Uterus (tissue), 4 donors: ENCODE results near the gene LMCD1. TPM values are rescaled to one million over a fixed set of nuclear protein-coding genes. Genes with fewer than 3 reads are reported as not detected.

Source experiments
- DNase-seq, 2 donors: peaks; one replicate each; pipeline ENCODE4 v3.0.0-alpha.2; 2019 to 2020
- H3K27ac ChIP-seq, 2 donors: fragments of 200-600 bp; sonication (generic); 1 replicate in 1 of 2; 2 replicates in 1 of 2; pipeline ENCODE4 v1.5.1; 2016 to 2018
- H3K27me3 ChIP-seq, 2 donors: fragments of 200-600 bp; sonication (generic); one replicate each; pipeline ENCODE4 v1.5.1; 2018 to 2019; ENCODE audit warnings: control low read depth in 1 of 2
- H3K36me3 ChIP-seq, 2 donors: fragments of 200-600 bp; sonication (generic); one replicate each; pipeline ENCODE4 v1.5.1; 2019; ENCODE audit warnings: control low read depth in 1 of 2
- H3K4me1 ChIP-seq, 2 donors: fragments of 200-600 bp; sonication (generic); one replicate each; pipeline ENCODE4 v1.5.1; 2018 to 2019; ENCODE audit warnings: control low read depth in 1 of 2
- H3K4me3 ChIP-seq, 2 donors: fragments of 200-600 bp; sonication (generic); 1 replicate in 1 of 2; 2 replicates in 1 of 2; pipeline ENCODE4 v1.5.1; 2018 to 2019; ENCODE audit warnings: mild to moderate bottlenecking in 1 of 2
- H3K9me3 ChIP-seq, 2 donors: fragments of 200-600 bp; sonication (generic); one replicate each; pipeline ENCODE4 v1.5.1; 2019; ENCODE audit warnings: control low read depth in 1 of 2
- CTCF ChIP-seq, 4 experiments: fragments of 200-600 bp in 2 of 4; fragments of 450-650 bp in 2 of 4; sonication (generic) in 2 of 4; IDR thresholded peaks; one replicate each; pipeline ENCODE4 v1.5.1; 2016 to 2019; ENCODE audit warnings: antibody characterized with exemption in 4 of 4, mild to moderate bottlenecking in 2 of 4, moderate library complexity in 1 of 4
- POLR2A ChIP-seq, 2 donors: fragments of 450-650 bp; IDR thresholded peaks; one replicate each; pipeline ENCODE4 v1.6.1; 2016; ENCODE audit warnings: antibody characterized with exemption in 2 of 2, mild to moderate bottlenecking in 1 of 2, moderate library complexity in 1 of 2
- intact Hi-C: fragments of 100-400 bp; cut with DNase I; formaldehyde crosslinking; loops from one replicate; pipeline ENCODE4 v1.15.1; 2023; ENCODE audit warnings: low total_unique reads
- total RNA-seq, 4 donors: library from RNA; depleted of rRNA in 3 of 4; stranded (reverse); fragments of >200 nt in 3 of 4; gene quantifications; one replicate each; pipeline versions ENCODE4 v1.1.0 to v1.2.4, GENCODE V29; 2014 to 2023
- donor health status: DM: yes; HTN: yes; CAD: no.

Gene LMCD1
- total RNA-seq, 4 donors from 2014 or later = 70.9 to 163 (median 115) TPM

GRCh38 chr3:8497582-8497981 lies 4.0 kb upstream of the LMCD1 start:
- TF ChIP-seq POLR2A (IDR thresholded peaks at IDR 0.05) (no peak), CTCF (IDR thresholded peaks at IDR 0.05) (no peak)
- no peaks in the 10 kb centered on the region for H3K4me1 ChIP-seq
- no peaks in the 10 kb centered on the region for H3K36me3 ChIP-seq
- intact Hi-C loops = no loop called here
- no peaks in the 10 kb centered on the region for H3K9me3 ChIP-seq
- no peak overlapping the region for H3K4me3 ChIP-seq
- no peak overlapping the region for H3K27ac ChIP-seq
- no peaks in the 10 kb centered on the region for H3K27me3 ChIP-seq
- DNase-seq = no peak

DNA sequence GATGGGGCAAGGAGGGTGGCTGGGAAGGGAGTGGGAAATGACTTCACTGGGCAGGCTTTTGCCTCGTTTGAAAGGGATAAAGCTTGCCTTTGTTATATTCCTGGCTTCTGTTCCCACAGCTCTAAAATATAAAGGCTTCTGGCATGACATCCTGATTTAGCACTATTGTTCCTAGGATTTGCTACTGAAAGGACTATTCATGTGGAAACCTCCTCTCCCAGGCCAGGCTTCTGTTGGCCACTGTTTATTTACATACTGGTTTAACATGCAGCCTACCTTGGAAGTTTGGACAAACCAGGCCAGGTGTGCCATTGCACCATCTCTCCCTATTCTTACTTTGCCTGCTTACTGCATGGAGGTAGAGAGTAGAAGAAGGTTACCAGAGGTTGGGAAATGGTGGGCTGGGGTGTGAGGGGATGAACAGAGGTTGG lies 2.4 kb upstream of the LMCD1 start:
- H3K27ac ChIP-seq = peak overlapping the region; percentile 44 to 95
- intact Hi-C loops = no loop called here
- H3K4me3 ChIP-seq = no peak overlapping the region
- TF ChIP-seq POLR2A (IDR thresholded peaks at IDR 0.05) = no peak
- TF ChIP-seq CTCF (IDR thresholded peaks at IDR 0.05) = no peak
- H3K4me1 ChIP-seq = no peaks in the 10 kb centered on the region
- no peak for DNase-seq
- no peaks in the 10 kb centered on the region for H3K36me3 ChIP-seq
- no peaks in the 10 kb centered on the region for H3K27me3 ChIP-seq
- no peaks in the 10 kb centered on the region for H3K9me3 ChIP-seq

DNA sequence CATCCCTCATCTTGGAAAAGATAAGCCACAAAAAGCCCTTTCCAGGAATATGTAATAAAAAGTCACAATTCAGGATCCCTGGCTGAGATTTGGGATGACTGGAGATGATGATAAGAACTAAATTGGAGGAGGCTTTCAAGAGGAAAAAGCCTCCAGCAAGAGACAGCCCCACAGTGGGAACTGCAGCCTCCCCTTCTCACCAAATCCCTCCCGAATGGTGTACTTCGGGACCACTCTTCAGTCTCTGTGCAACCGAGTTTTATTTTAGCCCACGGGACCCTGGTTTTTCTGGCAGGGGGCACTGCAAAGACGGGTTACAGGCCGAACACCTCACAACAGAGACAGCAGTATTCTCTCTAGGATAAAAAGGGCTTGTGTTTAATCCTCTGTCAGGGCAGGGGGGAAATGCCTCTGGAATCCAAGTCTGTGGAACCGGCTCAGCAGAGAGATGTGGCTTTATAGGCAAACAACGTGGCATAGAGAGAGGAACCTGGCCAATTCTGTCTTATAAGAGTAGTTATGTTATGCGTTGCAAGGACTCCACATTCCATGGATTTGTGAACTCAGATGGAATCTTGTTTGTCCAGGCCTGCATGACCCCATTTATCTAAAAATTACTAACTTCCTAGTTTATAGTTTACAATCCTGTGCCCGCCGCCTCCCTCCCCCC lies 1.2 kb upstream of the LMCD1 start:
- no peaks in the 10 kb centered on the region for H3K36me3 ChIP-seq
- no peaks in the 10 kb centered on the region for H3K27me3 ChIP-seq
- peak overlapping the region in 1 of 2 donors; percentile 40 for H3K4me3 ChIP-seq
- no peaks in the 10 kb centered on the region for H3K4me1 ChIP-seq
- no peak for TF ChIP-seq POLR2A (IDR thresholded peaks at IDR 0.05)
- TF ChIP-seq CTCF (IDR thresholded peaks at IDR 0.05) = no peak
- intact Hi-C loops = no loop called here
- H3K27ac ChIP-seq = peak overlapping the region; percentile 87 to 95
- H3K9me3 ChIP-seq = no peaks in the 10 kb centered on the region
- no peak for DNase-seq

DNA sequence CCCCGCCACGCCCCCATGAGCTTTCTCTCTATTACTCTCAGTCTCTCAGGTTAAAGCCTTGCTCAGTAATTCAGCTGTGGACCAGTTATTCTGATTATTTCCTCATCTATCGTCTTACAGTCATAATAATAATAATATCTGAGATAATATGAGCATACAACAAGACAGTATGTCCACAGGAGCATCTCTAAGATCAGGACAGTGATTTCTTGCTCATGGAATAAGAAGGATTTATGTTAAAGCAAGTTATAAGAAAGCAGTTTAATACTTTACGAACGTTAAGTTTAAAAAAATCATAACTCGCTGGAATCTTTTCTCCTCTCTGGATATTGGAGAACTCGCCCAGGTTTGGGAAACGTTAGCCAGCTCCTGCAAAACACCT lies 643 bp upstream of the LMCD1 start:
- TF ChIP-seq CTCF (IDR thresholded peaks at IDR 0.05) (no peak), POLR2A (IDR thresholded peaks at IDR 0.05) (no peak)
- no peaks in the 10 kb centered on the region for H3K4me1 ChIP-seq
- no peaks in the 10 kb centered on the region for H3K36me3 ChIP-seq
- intact Hi-C loops = no loop called here
- H3K27ac ChIP-seq = peak overlapping the region; percentile 87 to 95
- no peaks in the 10 kb centered on the region for H3K9me3 ChIP-seq
- no peak for DNase-seq
- H3K27me3 ChIP-seq = no peaks in the 10 kb centered on the region
- peak overlapping the region; percentile 40 to 51 for H3K4me3 ChIP-seq

GRCh38 chr3:8503461-8503860 lies 1.8 kb downstream of the LMCD1 start:
- H3K27ac ChIP-seq = peak overlapping the region; percentile 77 to 80
- intact Hi-C loops = no loop called here
- no peaks in the 10 kb centered on the region for H3K9me3 ChIP-seq
- no peaks in the 10 kb centered on the region for H3K36me3 ChIP-seq
- H3K27me3 ChIP-seq = no peaks in the 10 kb centered on the region
- H3K4me1 ChIP-seq = peaks cover 0 to 3% of the 10 kb centered on the region in 2 donors
- TF ChIP-seq POLR2A (IDR thresholded peaks at IDR 0.05) = no peak
- TF ChIP-seq CTCF (IDR thresholded peaks at IDR 0.05) = no peak
- DNase-seq = no peak
- H3K4me3 ChIP-seq = peak overlapping the region; percentile 15 to 22
